Panc1 (cell line): ENCODE results near the gene MRPL16.

ENCODE experiments used
- CTCF ChIP-seq: fragments of 450-650 bp; IDR thresholded peaks from 2 replicates; pipeline ENCODE4 v1.5.1; 2017; ENCODE audit warnings: mild to moderate bottlenecking
- POLR2AphosphoS5 ChIP-seq: IDR thresholded peaks from 2 replicates; pipeline ENCODE4 v1.6.1; 2012; ENCODE audit warnings: mild to moderate bottlenecking, low read depth, low read length, moderate library complexity

- no peak; the same call in 1 of the 2 replicates for TF ChIP-seq POLR2AphosphoS5
- TF ChIP-seq CTCF: no peak
Observed at GRCh38 chr11:59810911-59811259, 307 bp upstream of the MRPL16 start.
